Gastroesophageal sphincter (tissue), 4 donors: ENCODE data around the gene CAMTA2. TPM values are rescaled to one million over a fixed set of nuclear protein-coding genes. Genes with fewer than 3 reads are reported as not detected.

ENCODE experiments used
- ATAC-seq: fragments of 150-250 bp; one replicate; pipeline ENCODE4 v1.9.1; 2016; ENCODE audit warnings: mild to moderate bottlenecking, moderate library complexity
- H3K27ac ChIP-seq, 4 donors: fragments of 200-600 bp; sonication (generic) in 3 of 4; 1 replicate in 3 of 4; 2 replicates in 1 of 4; pipeline ENCODE4 v1.5.1; 2016 to 2019
- H3K27me3 ChIP-seq: fragments of 200-600 bp; sonication (generic); one replicate; pipeline ENCODE4 v1.5.1; 2019
- H3K36me3 ChIP-seq, 2 donors: fragments of 200-600 bp; sonication (generic); one replicate each; pipeline ENCODE4 v1.5.1; 2019; ENCODE audit warnings: control low read depth in 1 of 2
- H3K4me1 ChIP-seq, 3 donors: fragments of 200-600 bp; sonication (generic); 1 replicate in 2 of 3; 2 replicates in 1 of 3; pipeline ENCODE4 v1.5.1; 2016 to 2019; ENCODE audit warnings: control low read depth in 2 of 3
- H3K4me3 ChIP-seq, 2 donors: fragments of 200-600 bp; sonication (generic); one replicate each; pipeline ENCODE4 v1.5.1; 2019; ENCODE audit warnings: mild to moderate bottlenecking in 1 of 2, moderate library complexity in 1 of 2
- H3K9me3 ChIP-seq, 3 donors: fragments of 200-600 bp; sonication (generic); one replicate each; pipeline ENCODE4 v1.5.1; 2017 to 2019; ENCODE audit warnings: control low read depth in 2 of 3
- EP300 ChIP-seq: sonication (generic); formaldehyde crosslinking; IDR thresholded peaks from one replicate; pipeline ENCODE4 v1.6.1; 2017; ENCODE audit warnings: antibody characterized with exemption, mild to moderate bottlenecking
- POLR2A ChIP-seq, 2 donors: fragments of 450-650 bp; IDR thresholded peaks; one replicate each; pipeline ENCODE4 v1.6.1; 2017; ENCODE audit warnings: antibody characterized with exemption in 2 of 2, mild to moderate bottlenecking in 2 of 2, moderate library complexity in 1 of 2
- POLR2AphosphoS5 ChIP-seq: sonication (generic); formaldehyde crosslinking; IDR thresholded peaks from one replicate; pipeline ENCODE4 v1.6.1; 2017; ENCODE audit warnings: antibody characterized with exemption
- WGBS, 2 donors: methylation state at CpG; one replicate each; pipeline ENCODE4 v1.1.5; 2018; ENCODE audit warnings: low coverage in 1 of 2; 5-methylcytosine and 5-hydroxymethylcytosine counted together
- total RNA-seq, 4 donors: library from RNA; depleted of rRNA; stranded (reverse); fragments of >200 nt; gene quantifications; one replicate each; pipeline ENCODE4 v1.1.0, GENCODE V29; 2016
- TF ChIP-seq, protein P1 (sequence below), 4 experiments: fragments of 200-600 bp in 2 of 4; fragments of 450-650 bp in 2 of 4; sonication (generic) in 1 of 4; IDR thresholded peaks; one replicate each; pipeline ENCODE4 v1.5.1; 2017 to 2019; ENCODE audit warnings: antibody characterized with exemption in 4 of 4, mild to moderate bottlenecking in 2 of 4, moderate library complexity in 2 of 4

Gene CAMTA2
- total RNA-seq, 4 donors from 2014 or later = 16.7 to 50.0 (median 26.1) TPM

DNA sequence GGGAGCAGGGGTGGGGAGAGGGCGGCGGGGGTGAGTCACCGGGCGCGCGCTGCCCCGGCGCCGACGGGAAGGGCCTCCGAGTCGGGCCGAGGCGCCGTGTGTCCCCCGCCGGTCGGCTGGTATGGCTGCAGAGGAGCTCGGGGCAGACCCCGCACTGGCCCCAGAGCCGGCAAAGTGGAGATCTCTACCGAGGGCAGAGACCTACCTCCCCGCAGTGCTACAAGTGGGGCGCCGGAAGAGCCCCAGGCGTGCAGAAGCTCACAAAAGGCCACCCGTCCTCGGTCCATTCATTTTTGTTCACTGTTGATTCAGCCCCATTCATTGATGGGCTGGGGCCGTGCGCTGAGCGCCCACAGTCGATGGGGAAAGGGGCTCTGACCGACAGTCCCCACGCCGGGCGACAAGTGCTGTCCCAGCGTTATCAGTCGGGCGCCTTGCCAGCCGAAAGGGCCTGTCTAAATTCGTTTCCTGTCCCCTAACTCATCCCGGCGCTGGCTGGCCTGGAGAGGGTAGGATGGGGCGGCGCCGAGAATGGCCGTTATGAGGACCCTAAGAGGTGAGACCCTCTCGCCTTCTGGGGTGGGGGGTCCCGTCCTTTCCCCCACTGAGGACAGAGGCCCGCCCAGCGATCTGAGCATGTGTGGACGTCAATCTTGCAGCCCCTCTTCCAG lies 37.3 kb downstream of the CAMTA2 start:
- peak; percentile 27 for ATAC-seq

DNA sequence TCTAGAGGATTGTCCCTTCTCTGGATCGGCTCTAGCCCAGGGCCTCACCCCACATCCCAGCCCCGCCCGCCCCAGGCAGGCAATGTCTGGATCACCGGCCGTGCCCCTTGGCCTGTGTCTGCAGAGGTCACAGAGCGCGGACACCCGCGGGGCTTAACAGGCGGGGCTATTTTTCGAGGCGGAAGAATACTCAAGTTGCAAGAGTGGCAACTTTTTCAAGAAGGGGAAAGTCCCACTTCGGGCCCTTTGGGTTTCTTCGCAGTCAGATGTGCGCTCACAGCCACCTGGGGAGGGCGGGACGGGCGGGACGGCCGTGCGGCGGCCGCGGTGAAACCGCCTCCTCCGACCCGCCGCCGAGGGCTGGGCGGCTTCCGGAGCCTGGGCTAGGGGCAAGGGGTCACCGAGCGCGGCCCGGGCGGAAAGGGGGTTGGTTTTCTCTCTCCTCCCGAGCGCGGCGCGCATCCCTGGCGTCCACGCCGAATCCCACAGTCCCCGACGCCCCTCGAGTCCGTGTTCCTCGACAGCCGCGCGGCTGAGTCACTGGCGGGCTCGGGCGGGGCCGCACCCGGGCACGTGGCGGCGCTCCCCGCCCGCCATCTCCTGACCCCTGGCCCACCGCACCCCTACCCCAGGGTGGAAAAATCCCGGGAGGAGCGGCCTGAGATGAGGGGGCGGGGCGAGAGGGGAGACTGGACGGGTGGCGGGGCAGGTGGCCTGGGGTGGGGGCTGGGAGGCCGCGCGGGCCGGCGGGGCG lies 38.0 kb downstream of the CAMTA2 start:
- TF ChIP-seq, protein P1, sequence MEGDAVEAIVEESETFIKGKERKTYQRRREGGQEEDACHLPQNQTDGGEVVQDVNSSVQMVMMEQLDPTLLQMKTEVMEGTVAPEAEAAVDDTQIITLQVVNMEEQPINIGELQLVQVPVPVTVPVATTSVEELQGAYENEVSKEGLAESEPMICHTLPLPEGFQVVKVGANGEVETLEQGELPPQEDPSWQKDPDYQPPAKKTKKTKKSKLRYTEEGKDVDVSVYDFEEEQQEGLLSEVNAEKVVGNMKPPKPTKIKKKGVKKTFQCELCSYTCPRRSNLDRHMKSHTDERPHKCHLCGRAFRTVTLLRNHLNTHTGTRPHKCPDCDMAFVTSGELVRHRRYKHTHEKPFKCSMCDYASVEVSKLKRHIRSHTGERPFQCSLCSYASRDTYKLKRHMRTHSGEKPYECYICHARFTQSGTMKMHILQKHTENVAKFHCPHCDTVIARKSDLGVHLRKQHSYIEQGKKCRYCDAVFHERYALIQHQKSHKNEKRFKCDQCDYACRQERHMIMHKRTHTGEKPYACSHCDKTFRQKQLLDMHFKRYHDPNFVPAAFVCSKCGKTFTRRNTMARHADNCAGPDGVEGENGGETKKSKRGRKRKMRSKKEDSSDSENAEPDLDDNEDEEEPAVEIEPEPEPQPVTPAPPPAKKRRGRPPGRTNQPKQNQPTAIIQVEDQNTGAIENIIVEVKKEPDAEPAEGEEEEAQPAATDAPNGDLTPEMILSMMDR (IDR thresholded peaks at IDR 0.05) = no peak
- TF ChIP-seq POLR2A (IDR thresholded peaks at IDR 0.05) = peak in 1 of 2 donors; percentile 3
- Histone ChIP-seq H3K4me3 (peak overlapping the region; percentile 59 to 100), H3K4me1 (peaks cover 0 to 73% (median 35%) of the 10 kb centered on the region in 3 donors), H3K27ac (peak overlapping the region; percentile 79 to 98 (median 97)), H3K9me3 (no peaks in the 10 kb centered on the region), H3K27me3 (no peaks in the 10 kb centered on the region), H3K36me3 (peaks cover 0 to 23% of the 10 kb centered on the region in 2 donors)
- no CpG with 5 or more reads among the region's 75 CpGs for WGBS, 2 donors
- ATAC-seq = peak; percentile 32

More for the DNA sequence above, 37.3 kb downstream of the CAMTA2 start:
- WGBS, 2 donors = 3 to 11% methylated on average over 3 to 13 of the region's 52 CpGs
- TF ChIP-seq POLR2A (IDR thresholded peaks at IDR 0.05) = peak in 1 of 2 donors; percentile 3
- no peak for TF ChIP-seq EP300
- no peaks in the 10 kb centered on the region for H3K27me3 ChIP-seq
- peak overlapping the region; percentile 79 to 98 (median 97) for H3K27ac ChIP-seq
- H3K9me3 ChIP-seq = no peaks in the 10 kb centered on the region
- H3K4me1 ChIP-seq = peaks cover 0 to 66% (median 28%) of the 10 kb centered on the region in 3 donors
- H3K4me3 ChIP-seq = peak overlapping the region; percentile 59 to 100
- H3K36me3 ChIP-seq = peaks cover 0 to 16% of the 10 kb centered on the region in 2 donors

DNA sequence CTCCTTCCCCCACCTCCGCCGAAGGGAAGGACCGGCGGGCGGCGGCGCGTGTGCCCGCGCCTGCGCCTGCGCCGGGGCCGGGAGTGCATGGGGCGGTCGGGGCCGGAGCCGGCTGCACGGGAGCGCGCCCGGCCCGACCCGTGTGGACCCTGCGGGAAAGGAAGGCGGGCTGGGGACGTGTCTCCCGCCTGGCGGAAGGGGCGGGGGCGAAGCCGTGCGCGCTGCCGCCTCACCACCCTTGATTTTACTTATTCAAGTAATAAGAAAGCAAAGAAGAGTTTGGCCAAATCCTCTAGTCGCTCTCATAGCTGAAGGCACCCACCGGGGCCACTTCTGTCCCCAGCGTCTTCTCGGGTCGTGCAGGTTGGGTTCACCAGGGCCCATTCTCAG lies 38.5 kb downstream of the CAMTA2 start:
- ATAC-seq = peak; percentile 87
- Histone ChIP-seq H3K4me3 (peak overlapping the region; percentile 59 to 100), H3K4me1 (peaks cover 0 to 79% (median 37%) of the 10 kb centered on the region in 3 donors), H3K27me3 (no peaks in the 10 kb centered on the region), H3K36me3 (peaks cover 0 to 29% of the 10 kb centered on the region in 2 donors), H3K9me3 (no peaks in the 10 kb centered on the region), H3K27ac (peak overlapping the region; percentile 79 to 98 (median 97))
- 4% methylated on average over 4 of the region's 40 CpGs; no CpG with 5 or more reads in 1 of the 2 donors for WGBS, 2 donors
- peak; percentile 56 to 59 for TF ChIP-seq POLR2A (IDR thresholded peaks at IDR 0.05)
- TF ChIP-seq, protein P1 (IDR thresholded peaks at IDR 0.05) = no peak

DNA sequence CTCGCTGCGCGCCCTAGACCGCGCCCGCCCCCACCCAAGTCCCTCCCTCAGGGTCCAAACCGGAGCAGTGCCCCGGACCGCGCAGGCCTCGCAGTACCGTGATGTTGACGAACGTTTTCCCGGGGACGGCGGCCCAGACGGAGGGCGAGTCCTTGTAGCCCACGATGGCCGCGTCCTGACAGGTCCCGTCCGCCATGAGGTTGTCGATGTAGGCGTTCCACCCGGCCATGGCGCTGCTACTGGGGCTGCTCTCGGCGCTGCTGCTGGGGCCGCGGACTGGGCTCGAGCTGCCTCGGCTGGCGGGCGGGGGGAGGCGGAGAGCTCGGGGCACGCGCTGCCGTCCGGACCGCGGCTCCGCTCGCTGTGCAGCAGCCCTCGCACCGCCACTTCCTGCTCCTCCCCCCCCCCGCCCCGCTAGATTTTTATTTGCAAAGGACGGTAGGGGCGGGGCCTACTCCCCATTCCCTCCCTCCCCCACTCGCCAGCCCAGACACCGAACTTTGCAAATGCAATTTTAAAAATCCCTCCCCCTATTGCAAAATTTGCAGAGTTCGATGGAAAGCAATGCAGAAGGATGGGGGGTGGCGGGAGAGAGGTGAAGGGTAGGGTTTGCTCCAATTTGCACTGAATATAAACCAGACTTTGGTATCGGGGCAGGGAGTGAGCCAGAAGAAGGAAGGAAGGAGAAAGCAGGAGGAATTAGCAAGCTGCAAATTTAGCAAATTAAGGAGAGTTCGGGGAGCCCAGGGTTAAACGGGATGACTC lies 39.1 kb downstream of the CAMTA2 start, which contains the start of gene PFN1:
PFN1 (minus strand) TSS at position 365 of the 765 bp plus-strand sequence; CDS start at position 229, 136 bp downstream.
- 0% methylated on average over 6 of the region's 59 CpGs; no CpG with 5 or more reads in 1 of the 2 donors for WGBS, 2 donors
- Histone ChIP-seq H3K36me3 (peaks cover 0 to 34% of the 10 kb centered on the region in 2 donors), H3K27me3 (no peaks in the 10 kb centered on the region), H3K4me3 (peak within 1 kb of the TSS; percentile 59 to 100), H3K27ac (peak within 1 kb of the TSS; percentile 79 to 98 (median 97)), H3K9me3 (no peaks in the 10 kb centered on the region), H3K4me1 (peaks cover 0 to 79% (median 37%) of the 10 kb centered on the region in 3 donors)
- TF ChIP-seq POLR2A (IDR thresholded peaks at IDR 0.05) (peak; percentile 90 to 94), POLR2AphosphoS5 (peak; percentile 71), EP300 (no peak)
- TF ChIP-seq, protein P1 (IDR thresholded peaks at IDR 0.05) = no peak
- peak; percentile 76 for ATAC-seq
